A549 (cell line): Measurements from ENCODE around the gene SLC8A1. TPM values are rescaled to one million over a fixed set of nuclear protein-coding genes. Genes with fewer than 3 reads are reported as not detected.

Experiments used
- ATAC-seq, 2 experiments: fragments of 200-7000 bp in 1 of 2; fragments of >200 bp in 1 of 2; cut with Nextera tagmentation in 1 of 2; cut with Tn5 transposase in 1 of 2; 3 replicates each; pipeline versions ENCODE4 v1.8.0 to v1.9.1; 2018 to 2020; ENCODE audit warnings: mild to moderate bottlenecking in 1 of 2, moderate library complexity in 1 of 2
- CTCF ChIA-PET: fragments of 300-600 bp; sonication (Branson Sonifier 250); formaldehyde crosslinking; extraction: SDS; loops from one replicate; lab custom pipeline; 2021; ENCODE audit warnings: antibody characterized with exemption, inconsistent platforms; lab: Yijun Ruan, JAX
- POLR2A ChIA-PET: fragments of 350-600 bp; formaldehyde crosslinking; extraction: SDS; loops from one replicate; lab custom pipeline; 2021; ENCODE audit warnings: antibody characterized with exemption, inconsistent platforms; lab: Yijun Ruan, JAX
- DNase-seq, 2 experiments: peaks; one replicate each; pipeline versions ENCODE4 v3.0.0 to v3.0.0-alpha.2; 2011 to 2016; ENCODE audit warnings: low read depth in 1 of 2, low spot score in 1 of 2
- FAIRE-seq: peaks from 2 replicates; lab custom pipeline; 2011; peaks lifted over from hg19 to GRCh38; lab: Jason Lieb, UNC
- H3K27ac ChIP-seq, 2 experiments: fragments of >200 bp; sonication (Bioruptor Twin); formaldehyde crosslinking; 3 replicates each; pipeline ENCODE4 v1.5.1; 2016 to 2017
- H3K4me1 ChIP-seq: fragments of >200 bp; sonication (Bioruptor Twin); formaldehyde crosslinking; 3 replicates; pipeline ENCODE4 v1.6.1; 2016
- H3K4me2 ChIP-seq: fragments of >200 bp; sonication (Bioruptor Twin); formaldehyde crosslinking; 3 replicates; pipeline ENCODE4 v1.6.1; 2016
- H3K4me3 ChIP-seq: fragments of >200 bp; sonication (Bioruptor Twin); formaldehyde crosslinking; 3 replicates; pipeline ENCODE4 v1.5.1; 2016
- H3K9me3 ChIP-seq: fragments of >200 bp; sonication (Bioruptor Twin); formaldehyde crosslinking; 3 replicates; pipeline ENCODE4 v1.6.1; 2016
- ATOH8 ChIP-seq: fragments of 250-450 bp; sonication (Bioruptor Pico); IDR thresholded peaks from 2 replicates; pipeline ENCODE4 v1.5.0; 2020; ENCODE audit warnings: low read depth, mild to moderate bottlenecking, moderate library complexity
- BCL3 ChIP-seq: fragments of >200 bp; sonication (Bioruptor Twin); formaldehyde crosslinking; IDR thresholded peaks from 3 replicates; pipeline ENCODE4 v1.6.1; 2016
- CHD4 ChIP-seq: fragments of 200-600 bp; sonication (generic); IDR thresholded peaks from 2 replicates; pipeline ENCODE4 v1.6.1; 2016; ENCODE audit warnings: antibody characterized with exemption, mild to moderate bottlenecking, borderline replicate concordance
- CTCF ChIP-seq: fragments of >200 bp; sonication (Bioruptor Twin); formaldehyde crosslinking; IDR thresholded peaks from 3 replicates; pipeline ENCODE4 v1.5.1; 2016
- EHF ChIP-seq: fragments of 250-450 bp; sonication (Bioruptor Pico); IDR thresholded peaks from 2 replicates; pipeline ENCODE4 v1.5.0; 2020; ENCODE audit warnings: mild to moderate bottlenecking
- ESRRA ChIP-seq: fragments of 150-350 bp; IDR thresholded peaks from 2 replicates; pipeline ENCODE4 v1.6.1; 2014; ENCODE audit warnings: mild to moderate bottlenecking, low read length, borderline replicate concordance
- FOSB ChIP-seq: fragments of 250-450 bp; sonication (Bioruptor Pico); IDR thresholded peaks from 2 replicates; pipeline ENCODE4 v1.5.0; 2020; ENCODE audit warnings: mild to moderate bottlenecking, moderate library complexity
- HES2 ChIP-seq: fragments of >200 bp; sonication (Bioruptor Twin); formaldehyde crosslinking; IDR thresholded peaks from 2 replicates; pipeline ENCODE4 v1.6.1; 2016
- HOXB5 ChIP-seq: fragments of 250-450 bp; sonication (Bioruptor Pico); IDR thresholded peaks from 2 replicates; pipeline ENCODE4 v1.5.0; 2020; ENCODE audit warnings: mild to moderate bottlenecking, moderate library complexity
- JUN ChIP-seq, 2 experiments: fragments of >200 bp; sonication (Bioruptor Twin); formaldehyde crosslinking; IDR thresholded peaks; 2 replicates in 1 of 2; 3 replicates in 1 of 2; pipeline ENCODE4 v1.6.1; 2016 to 2017
- JUNB ChIP-seq: fragments of >200 bp; sonication (Bioruptor Twin); formaldehyde crosslinking; IDR thresholded peaks from 2 replicates; pipeline ENCODE4 v1.6.1; 2016
- KDM5A ChIP-seq: fragments of 200-600 bp; sonication (generic); IDR thresholded peaks from 2 replicates; pipeline ENCODE4 v1.6.1; 2016; ENCODE audit warnings: antibody characterized with exemption, mild to moderate bottlenecking
- MAZ ChIP-seq: fragments of 150-350 bp; IDR thresholded peaks from 2 replicates; pipeline ENCODE4 v1.6.1; 2014; ENCODE audit warnings: antibody characterized with exemption, low read depth, low read length, borderline replicate concordance
- NFE2L2 ChIP-seq: fragments of 150-350 bp; conservative IDR thresholded peaks from 2 replicates; pipeline ENCODE4 v1.6.1; 2014; ENCODE audit warnings: low read length
- PBX3 ChIP-seq: IDR thresholded peaks from 2 replicates; pipeline ENCODE4 v1.6.1; 2012
- POLR2A ChIP-seq: IDR thresholded peaks from 2 replicates; pipeline ENCODE4 v1.6.1; 2012; ENCODE audit warnings: mild to moderate bottlenecking, low read length
- POLR2AphosphoS2 ChIP-seq: conservative IDR thresholded peaks from 2 replicates; pipeline ENCODE4 v1.6.1; 2012; ENCODE audit warnings: low read length, improper control_type of control experiment, inconsistent platforms
- RARB ChIP-seq: fragments of 250-450 bp; sonication (Bioruptor Pico); IDR thresholded peaks from 2 replicates; pipeline ENCODE4 v1.8.0; 2021; ENCODE audit warnings: mild to moderate bottlenecking, moderate library complexity
- RCOR1 ChIP-seq: fragments of 150-350 bp; IDR thresholded peaks from 2 replicates; pipeline ENCODE4 v1.6.1; 2014; ENCODE audit warnings: antibody characterized with exemption, low read length, low read depth
- RFX5 ChIP-seq: fragments of 450-650 bp; IDR thresholded peaks from 2 replicates; pipeline ENCODE4 v1.7.1; 2014; ENCODE audit warnings: antibody characterized with exemption, mild to moderate bottlenecking, moderate library complexity
- RNF2 ChIP-seq: fragments of 200-600 bp; sonication (generic); IDR thresholded peaks from 2 replicates; pipeline ENCODE4 v1.6.1; 2016; ENCODE audit warnings: low read depth, mild to moderate bottlenecking, antibody characterized with exemption, moderate library complexity, borderline replicate concordance
- ZFP36 ChIP-seq: fragments of 450-650 bp; IDR thresholded peaks from 2 replicates; pipeline ENCODE4 v1.6.1; 2014; ENCODE audit warnings: borderline replicate concordance; ENCODE audit not compliant: partially characterized antibody
- ZNF302 ChIP-seq: fragments of 250-450 bp; sonication (Bioruptor Pico); IDR thresholded peaks from 2 replicates; pipeline ENCODE4 v1.9.0; 2021; ENCODE audit warnings: inconsistent platforms, mild to moderate bottlenecking, moderate library complexity
- ZSCAN20 ChIP-seq: fragments of 250-450 bp; sonication (Bioruptor Pico); IDR thresholded peaks from 2 replicates; pipeline ENCODE4 v1.8.0; 2022; ENCODE audit warnings: mild to moderate bottlenecking, moderate library complexity
- WGBS: methylation state at CpG from one replicate; pipeline ENCODE4 v1.1.6; 2017; ENCODE audit errors: missing lambda C conversion rate; 5-methylcytosine and 5-hydroxymethylcytosine counted together
- polyA plus RNA-seq, 4 experiments: library from polyadenylated mRNA; depleted of rRNA in 3 of 4; stranded (reverse); fragments of >200 nt; fragmentation: RNase III in 1 of 4; extraction: RNeasy Plus Mini Kit Qiagen cat#74134 plus additional on column Dnase treatment in 1 of 4; gene quantifications; 2 replicates in 3 of 4; 3 replicates in 1 of 4; pipeline ENCODE4 v1.2.3, GENCODE V29; 2011 to 2017

Gene SLC8A1
- polyA plus RNA-seq, 2 of the 4 experiments (the other 2 are of a cell fraction): 0.28 to 0.92 TPM

GRCh38 chr2:40419364-40419762, 32.5 kb downstream of the SLC8A1 start:
- FAIRE-seq: no peak
- ChIA-PET POLR2A (no interaction called here), CTCF (interaction anchor here (1.5 kb wide), 1 partner anchor 9 kb away, joined by 3 read pairs; no protein-coding TSS in a partner anchor)
- no peak for DNase-seq
- Histone ChIP-seq H3K4me1 (no peaks in the 10 kb centered on the region), H3K4me3 (no peak overlapping the region), H3K4me2 (no peak overlapping the region), H3K9me3 (no peaks in the 10 kb centered on the region), H3K27ac (no peak overlapping the region)
- ATAC-seq: no peak
- WGBS: 91% methylated on average over 2 of the region's 2 CpGs
- TF ChIP-seq HES2: no peak
- TF ChIP-seq NFE2L2: no peak

- Histone ChIP-seq H3K4me3 (no peak overlapping the region), H3K4me1 (no peaks in the 10 kb centered on the region), H3K4me2 (no peak overlapping the region), H3K27ac (no peak overlapping the region), H3K9me3 (no peaks in the 10 kb centered on the region)
- 63% methylated on average over 5 of the region's 5 CpGs for WGBS
- DNase-seq (no peak), ATAC-seq (peak; percentile 15 to 27; a peak in 3 of 6 replicates), FAIRE-seq (no peak)
- POLR2A ChIA-PET: no interaction called here
- TF ChIP-seq MAZ (no peak), RNF2 (no peak), RCOR1 (no peak), JUNB (no peak), ZNF302 (CRISPR knock-in tag) (no peak), ZSCAN20 (CRISPR knock-in tag) (no peak), EHF (CRISPR knock-in tag) (no peak), BCL3 (no peak), HOXB5 (CRISPR knock-in tag) (no peak), JUN (IDR thresholded peaks at IDR 0.05) (no peak)
- CTCF ChIA-PET: interaction anchor here (1.0 to 1.5 kb wide), 4 partner anchors 10 to 505 kb away, joined by 3 to 4 read pairs (median 4); no protein-coding TSS in a partner anchor
Observed at GRCh38 chr2:40418614-40419363, 33.1 kb downstream of the SLC8A1 start.

GRCh38 chr2:40416486-40416885, 35.4 kb downstream of the SLC8A1 start:
- H3K27ac ChIP-seq: no peak overlapping the region
- 88% methylated on average over 1 of the region's 1 CpG for WGBS
- ChIA-PET CTCF (interaction anchor here (2.6 kb wide), 1 partner anchor 12 kb away, joined by 7 read pairs; no protein-coding TSS in a partner anchor), POLR2A (no interaction called here)
- H3K4me3 ChIP-seq: no peak overlapping the region
- ATAC-seq (no peak), DNase-seq (no peak), FAIRE-seq (peak; percentile 36)
- no peaks in the 10 kb centered on the region for H3K9me3 ChIP-seq
- H3K4me2 ChIP-seq: no peak overlapping the region
- TF ChIP-seq POLR2A: no peak
- TF ChIP-seq RFX5: no peak
- peaks cover 7% of the 10 kb centered on the region; the same call in 2 of the 3 replicates for H3K4me1 ChIP-seq

- no peak for FAIRE-seq
- no peak for TF ChIP-seq FOSB
- no peak for TF ChIP-seq POLR2AphosphoS2
- TF ChIP-seq CTCF: no peak
- TF ChIP-seq RARB: no peak
- no peak for TF ChIP-seq ESRRA
- TF ChIP-seq CHD4: no peak
- TF ChIP-seq ZFP36: no peak
- TF ChIP-seq KDM5A: no peak
- no peak for TF ChIP-seq ATOH8 (CRISPR knock-in tag)
- no peak for TF ChIP-seq PBX3
Observed at GRCh38 chr2:40415391-40415790, 36.5 kb downstream of the SLC8A1 start.

More at GRCh38 chr2:40415391-40415790, 36.5 kb downstream of the SLC8A1 start:
- Histone ChIP-seq H3K4me3 (no peak overlapping the region), H3K27ac (no peak overlapping the region), H3K9me3 (no peaks in the 10 kb centered on the region), H3K4me1 (peaks cover 7% of the 10 kb centered on the region; the same call in 2 of the 3 replicates), H3K4me2 (no peak overlapping the region)
- CTCF ChIA-PET: interaction anchor here (2.6 to 4.1 kb wide), 2 partner anchors 11 to 34 kb away, joined by 7 to 16 read pairs; no protein-coding TSS in a partner anchor
- POLR2A ChIA-PET: no interaction called here
- WGBS: 44% methylated on average over 2 of the region's 2 CpGs
- DNase-seq (no peak), ATAC-seq (no peak)
